Psoas muscle (tissue), 8 donors: ENCODE measurements around the gene RLF. TPM values are rescaled to one million over a fixed set of nuclear protein-coding genes. Genes with fewer than 3 reads are reported as not detected.
"Not testable (repeated sequence)": the region's sequence is repeated elsewhere in the genome, so short reads cannot be mapped to it uniquely, and the experiment has no call there.

Experiments used
- ATAC-seq, 4 donors: fragments of 200-7000 bp; cut with Tn5 transposase; one replicate each; pipeline ENCODE4 v1.9.1; 2020; ENCODE audit warnings: moderate library complexity in 3 of 4, mild to moderate bottlenecking in 2 of 4
- DNase-seq, 2 donors: peaks; one replicate each; pipeline ENCODE4 v3.0.0-alpha.2; 2020
- H3K27ac ChIP-seq: fragments of 200-600 bp; one replicate; pipeline ENCODE4 v1.8.0; 2022
- H3K27me3 ChIP-seq, 3 donors: fragments of 200-600 bp in 1 of 3; one replicate each; pipeline versions ENCODE4 v1.6.1 to v1.8.0; 2013 to 2022; ENCODE audit warnings: low read length in 2 of 3, mild to moderate bottlenecking in 2 of 3, moderate library complexity in 1 of 3; ENCODE audit not compliant: insufficient read depth in 3 of 3
- H3K36me3 ChIP-seq, 2 donors: fragments of 200-600 bp in 1 of 2; one replicate each; pipeline versions ENCODE4 v1.6.1 to v1.8.0; 2013 to 2022; ENCODE audit warnings: low read depth in 1 of 2, mild to moderate bottlenecking in 1 of 2, moderate library complexity in 1 of 2; ENCODE audit not compliant: insufficient read depth in 1 of 2
- H3K4me1 ChIP-seq: fragments of 200-600 bp; one replicate; pipeline ENCODE4 v1.8.0; 2022
- H3K4me3 ChIP-seq: fragments of 200-600 bp; one replicate; pipeline ENCODE4 v1.8.0; 2022; ENCODE audit warnings: mild to moderate bottlenecking
- H3K9me3 ChIP-seq: fragments of 200-600 bp; one replicate; pipeline ENCODE4 v1.8.0; 2022
- WGBS, 3 donors: extraction: QIAGEN DNeasy Blood & Tissue Kit; methylation state at CpG; one replicate each; pipeline versions ENCODE4 v1.1.6 to v1.1.7; 2013; 5-methylcytosine and 5-hydroxymethylcytosine counted together
- intact Hi-C, 2 donors: fragments of 100-400 bp; cut with DNase I; formaldehyde crosslinking; loops; one replicate each; pipeline versions ENCODE4 v1.11.0 to v1.14.2; 2022
- polyA plus RNA-seq, 3 donors: library from polyadenylated mRNA; stranded (reverse); fragments of 200-250 nt; gene quantifications; one replicate each; pipeline ENCODE4 v1.2.3, GENCODE V29; 2013
- total RNA-seq, 4 donors: library from RNA; stranded (reverse); fragmentation: NEBNext Ultra II Directional in 2 of 4; extraction: Animal tissue kit (Norgen Biotek cat#: 25700) in 2 of 4; gene quantifications; one replicate each; pipeline versions ENCODE4 v1.2.1 to v1.2.4, GENCODE V29; 2021 to 2023
- TF ChIP-seq, protein P1 (sequence below): fragments of 200-600 bp; IDR thresholded peaks from one replicate; pipeline ENCODE4 v1.8.0; 2022; ENCODE audit warnings: antibody characterized with exemption
- donor health status: healthy with polysubstance abuse.
- donor health status: DM: no; HTN: no; CAD: no; lungs with moderate emphysema.
- donor health status: Bipolar disorder and iron deficiency.
- donor health status: healthy.
- donor health status: DM: yes; HTN: yes; CAD: no.
- donor health status: DM: no; HTN: no; CAD: no.
- donor health status: DM: no; HTN: no; CAD: no.
- donor health status: DM: yes; HTN: yes; CAD: no.

RLF gene
- total and polyA plus RNA-seq, 7 donors: 4.5 to 16.4 (median 10.3) TPM

DNA sequence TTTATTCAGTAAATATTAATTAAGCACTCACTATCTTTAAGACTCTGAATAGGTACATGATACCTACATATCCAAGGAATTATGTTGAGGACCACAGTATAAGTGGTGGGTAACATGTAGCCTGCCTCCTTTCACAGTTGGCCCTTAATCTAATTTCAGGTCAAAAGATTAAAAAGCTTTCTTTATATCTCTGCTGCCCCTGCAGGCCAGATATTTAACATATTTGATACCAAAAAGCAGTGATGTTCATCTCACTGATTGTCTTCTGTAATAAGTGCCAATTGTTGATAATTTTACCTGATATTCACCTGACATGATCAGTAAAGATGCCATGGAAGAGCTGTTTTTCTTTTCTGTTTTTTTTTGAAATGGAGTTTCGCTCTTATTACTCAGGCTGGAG lies 36.5 kb downstream of the RLF start:
- WGBS, 3 donors: 95 to 100% (median 100%) methylated on average over 1 of the region's 1 CpG
- ATAC-seq (no peak), DNase-seq (no peak)
- no peaks in the 10 kb centered on the region for H3K9me3 ChIP-seq
- H3K4me3 ChIP-seq: no peak overlapping the region
- H3K36me3 ChIP-seq: peaks cover 0 to 69% of the 10 kb centered on the region in 2 donors
- intact Hi-C loops: no loop called here
- no peaks in the 10 kb centered on the region for H3K27me3 ChIP-seq
- peaks cover 7% of the 10 kb centered on the region for H3K4me1 ChIP-seq
- TF ChIP-seq, protein P1, sequence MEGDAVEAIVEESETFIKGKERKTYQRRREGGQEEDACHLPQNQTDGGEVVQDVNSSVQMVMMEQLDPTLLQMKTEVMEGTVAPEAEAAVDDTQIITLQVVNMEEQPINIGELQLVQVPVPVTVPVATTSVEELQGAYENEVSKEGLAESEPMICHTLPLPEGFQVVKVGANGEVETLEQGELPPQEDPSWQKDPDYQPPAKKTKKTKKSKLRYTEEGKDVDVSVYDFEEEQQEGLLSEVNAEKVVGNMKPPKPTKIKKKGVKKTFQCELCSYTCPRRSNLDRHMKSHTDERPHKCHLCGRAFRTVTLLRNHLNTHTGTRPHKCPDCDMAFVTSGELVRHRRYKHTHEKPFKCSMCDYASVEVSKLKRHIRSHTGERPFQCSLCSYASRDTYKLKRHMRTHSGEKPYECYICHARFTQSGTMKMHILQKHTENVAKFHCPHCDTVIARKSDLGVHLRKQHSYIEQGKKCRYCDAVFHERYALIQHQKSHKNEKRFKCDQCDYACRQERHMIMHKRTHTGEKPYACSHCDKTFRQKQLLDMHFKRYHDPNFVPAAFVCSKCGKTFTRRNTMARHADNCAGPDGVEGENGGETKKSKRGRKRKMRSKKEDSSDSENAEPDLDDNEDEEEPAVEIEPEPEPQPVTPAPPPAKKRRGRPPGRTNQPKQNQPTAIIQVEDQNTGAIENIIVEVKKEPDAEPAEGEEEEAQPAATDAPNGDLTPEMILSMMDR: no peak
- no peak overlapping the region for H3K27ac ChIP-seq

DNA sequence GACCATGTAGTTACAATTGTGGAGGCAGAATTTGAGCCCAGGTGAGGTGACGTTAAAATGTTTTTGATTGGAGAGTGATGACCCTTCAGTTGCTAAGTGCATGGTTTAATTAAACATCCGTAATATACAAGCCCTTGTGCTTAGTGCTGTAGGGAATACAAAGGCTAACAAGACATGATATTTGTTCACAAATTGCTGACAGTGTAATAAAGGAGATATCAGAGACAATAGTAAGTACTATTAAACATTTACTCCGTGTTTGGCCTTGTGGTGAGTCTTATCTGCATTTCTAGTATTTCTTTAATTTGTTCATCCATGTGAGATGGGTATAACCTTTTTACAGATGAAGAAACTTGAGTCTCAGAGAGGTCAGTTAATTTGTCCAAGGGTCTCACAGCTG lies 37.9 kb downstream of the RLF start:
- Histone ChIP-seq H3K36me3 (peaks cover 0 to 72% of the 10 kb centered on the region in 2 donors), H3K4me3 (no peak overlapping the region), H3K9me3 (no peaks in the 10 kb centered on the region), H3K4me1 (peaks cover 7% of the 10 kb centered on the region), H3K27ac (no peak overlapping the region), H3K27me3 (no peaks in the 10 kb centered on the region)
- DNase-seq: no peak
- ATAC-seq: no peak
- TF ChIP-seq, protein P1: no peak
- intact Hi-C loops: no loop called here
- 89 to 93% (median 92%) methylated on average over 3 of the region's 3 CpGs for WGBS, 3 donors

DNA sequence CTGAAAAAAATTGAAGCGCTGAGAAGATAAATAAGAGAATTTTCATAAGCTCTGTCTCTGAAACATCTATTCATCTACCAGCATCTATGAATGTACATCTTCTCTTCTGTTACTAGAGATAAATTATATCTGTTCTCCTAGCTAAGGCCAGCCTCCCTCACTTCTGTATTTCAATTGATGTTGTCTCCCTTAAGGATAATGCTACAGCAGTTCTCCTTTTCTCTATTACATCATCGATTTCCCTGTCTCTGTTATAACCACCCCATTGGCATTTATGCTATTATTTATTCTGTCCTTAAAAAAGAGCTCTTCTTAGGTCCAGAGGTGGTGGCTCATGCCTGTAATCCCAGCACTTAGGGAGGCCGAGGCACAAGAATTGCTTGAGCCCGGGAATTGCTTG lies 43.7 kb downstream of the RLF start:
- intact Hi-C loops: no loop called here
- no peak for DNase-seq
- H3K9me3 ChIP-seq: no peaks in the 10 kb centered on the region
- H3K4me3 ChIP-seq: no peak overlapping the region
- ATAC-seq: no peak
- peaks cover 4 to 66% of the 10 kb centered on the region in 2 donors for H3K36me3 ChIP-seq
- no peak overlapping the region for H3K27ac ChIP-seq
- H3K27me3 ChIP-seq: no peaks in the 10 kb centered on the region
- H3K4me1 ChIP-seq: no peaks in the 10 kb centered on the region
- TF ChIP-seq, protein P1: no peak
- WGBS, 3 donors: 94 to 98% (median 96%) methylated on average over 4 of the region's 4 CpGs

DNA sequence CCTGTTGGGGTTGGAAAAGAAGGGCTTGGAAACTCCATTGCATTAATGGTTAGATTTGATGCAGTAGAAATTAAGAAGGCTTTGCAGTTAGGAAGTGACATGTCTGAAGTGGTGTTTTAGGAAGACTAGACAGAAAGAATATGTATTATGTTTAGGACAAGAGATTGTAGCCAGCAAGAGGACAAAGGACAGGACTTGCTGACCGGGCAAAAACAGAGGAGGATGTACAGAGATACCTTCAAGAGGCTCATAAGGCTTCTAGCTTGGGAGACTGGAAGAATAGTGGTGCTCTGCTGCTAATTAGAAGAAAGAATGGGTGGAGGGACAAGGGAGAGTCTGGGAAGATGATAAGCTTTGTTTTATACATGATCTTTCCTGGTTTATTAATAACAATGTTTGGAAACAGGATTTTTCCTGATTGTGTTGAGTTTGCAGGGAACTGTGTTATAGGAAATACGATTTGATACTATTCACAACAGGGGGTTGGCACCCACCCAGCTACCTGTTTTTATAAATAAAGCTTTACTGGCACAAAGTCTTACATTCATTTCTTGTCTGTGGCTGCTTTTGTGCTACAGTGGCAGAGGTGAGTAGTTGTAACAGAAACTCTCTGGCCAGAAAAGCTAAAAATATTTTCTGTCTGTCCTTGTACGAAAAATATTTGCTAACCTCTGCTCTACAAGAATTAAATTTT lies 49.5 kb downstream of the RLF start:
- intact Hi-C loops: no loop called here
- H3K27ac ChIP-seq: no peak overlapping the region
- peaks cover 2% of the 10 kb centered on the region for H3K4me1 ChIP-seq
- H3K27me3 ChIP-seq: no peaks in the 10 kb centered on the region
- no peak for DNase-seq
- H3K36me3 ChIP-seq: peaks cover 4 to 58% of the 10 kb centered on the region in 2 donors
- H3K4me3 ChIP-seq: no peak overlapping the region
- no peaks in the 10 kb centered on the region for H3K9me3 ChIP-seq
- WGBS, 3 donors: 68 to 77% (median 74%) methylated on average over 3 of the region's 3 CpGs
- no peak for ATAC-seq
- TF ChIP-seq, protein P1: no peak

DNA sequence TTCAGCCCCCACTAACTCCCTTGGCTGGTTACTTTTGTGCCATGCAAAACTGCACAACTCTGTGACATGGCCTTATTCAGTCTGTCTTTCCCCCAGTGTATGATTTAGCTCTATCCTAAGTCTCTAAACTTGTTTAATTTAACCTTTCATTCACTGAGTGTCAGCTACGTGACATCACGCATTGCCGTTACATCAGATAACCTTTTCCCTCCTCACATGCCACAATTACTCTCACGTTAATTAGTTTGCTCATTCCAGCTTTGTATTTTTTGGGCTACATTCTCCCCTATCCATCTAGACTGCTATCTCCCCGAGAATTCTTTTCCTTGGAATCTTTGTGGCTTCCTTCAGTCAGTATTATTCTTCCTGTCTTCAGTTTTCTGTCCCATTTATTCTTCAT lies 57.1 kb downstream of the RLF start:
- Histone ChIP-seq H3K9me3 (no peaks in the 10 kb centered on the region), H3K27me3 (no peaks in the 10 kb centered on the region), H3K36me3 (peaks cover 0 to 36% of the 10 kb centered on the region in 2 donors), H3K4me1 (no peaks in the 10 kb centered on the region), H3K27ac (no peak overlapping the region), H3K4me3 (no peak overlapping the region)
- TF ChIP-seq, protein P1: no peak
- intact Hi-C loops: no loop called here
- ATAC-seq (no peak), DNase-seq (no peak)
- WGBS, 3 donors: 96 to 99% (median 99%) methylated on average over 5 of the region's 5 CpGs

- H3K9me3 ChIP-seq, H3K4me3 ChIP-seq, H3K27ac ChIP-seq, ATAC-seq, H3K27me3 ChIP-seq, DNase-seq, intact Hi-C loops, H3K4me1 ChIP-seq: not testable (repeated sequence)
- WGBS, 3 donors: 93 to 95% (median 93%) methylated on average over 16 to 18 of the region's 18 CpGs
- peaks cover 0 to 52% of the 10 kb centered on the region in 2 donors for H3K36me3 ChIP-seq
Observed at GRCh38 chr1:40221471-40221905, 60.3 kb downstream of the RLF start.
